SK-N-SH treated with all-trans-retinoic acid at 6 μM for 48 hours (cell line): ENCODE measurements around the gene P2RX2.

ENCODE experiments used
- ATAC-seq: fragments of 200-7000 bp; cut with Tn5 transposase; 3 replicates; pipeline ENCODE4 v1.9.1; 2020; ENCODE audit warnings: mild to moderate bottlenecking, moderate library complexity
- BACH2 ChIP-seq: fragments of 250-450 bp; sonication (Bioruptor Pico); IDR thresholded peaks from 2 replicates; pipeline ENCODE4 v1.9.0; 2021; ENCODE audit warnings: mild to moderate bottlenecking, borderline replicate concordance
- CSDC2 ChIP-seq: fragments of 250-450 bp; sonication (Bioruptor Pico); IDR thresholded peaks from 2 replicates; pipeline ENCODE4 v1.5.0; 2020; ENCODE audit warnings: mild to moderate bottlenecking, moderate library complexity
- ESRRG ChIP-seq: fragments of 250-450 bp; sonication (Bioruptor Pico); IDR thresholded peaks from 2 replicates; pipeline ENCODE4 v1.6.1; 2021; ENCODE audit warnings: mild to moderate bottlenecking
- GLIS3 ChIP-seq: fragments of 250-450 bp; sonication (Bioruptor Pico); IDR thresholded peaks from 2 replicates; pipeline ENCODE4 v1.5.0; 2020; ENCODE audit warnings: mild to moderate bottlenecking, moderate library complexity
- ISL1 ChIP-seq: fragments of 250-450 bp; sonication (Bioruptor Pico); IDR thresholded peaks from 2 replicates; pipeline ENCODE4 v2.1.2; 2022; ENCODE audit warnings: mild to moderate bottlenecking, moderate library complexity
- PPARA ChIP-seq: fragments of 250-450 bp; sonication (Bioruptor Pico); IDR thresholded peaks from 2 replicates; pipeline ENCODE4 v1.5.0; 2020; ENCODE audit warnings: mild to moderate bottlenecking, borderline replicate concordance
- RARB ChIP-seq: fragments of 250-450 bp; sonication (Bioruptor Pico); IDR thresholded peaks from 2 replicates; pipeline ENCODE4 v1.8.0; 2021; ENCODE audit warnings: mild to moderate bottlenecking, moderate library complexity
- SNAI2 ChIP-seq: fragments of 250-450 bp; sonication (Bioruptor Pico); IDR thresholded peaks from 2 replicates; pipeline ENCODE4 v1.5.0; 2020; ENCODE audit warnings: mild to moderate bottlenecking, moderate library complexity
- TCF4 ChIP-seq: fragments of 250-450 bp; sonication (Bioruptor Pico); IDR thresholded peaks from 2 replicates; pipeline ENCODE4 v1.8.0; 2021; ENCODE audit warnings: mild to moderate bottlenecking, moderate library complexity, borderline replicate concordance
- ZC3H10 ChIP-seq: fragments of 250-450 bp; sonication (Bioruptor Pico); IDR thresholded peaks from 2 replicates; pipeline ENCODE4 v1.5.1; 2021; ENCODE audit warnings: mild to moderate bottlenecking, moderate library complexity
- ZFP3 ChIP-seq: fragments of 250-450 bp; sonication (Bioruptor Pico); IDR thresholded peaks from 2 replicates; pipeline ENCODE4 v1.5.0; 2020; ENCODE audit warnings: mild to moderate bottlenecking, moderate library complexity
- ZNF70 ChIP-seq: fragments of 450-650 bp; formaldehyde crosslinking; IDR thresholded peaks from 2 replicates; pipeline ENCODE4 v1.5.0; 2020; ENCODE audit warnings: mild to moderate bottlenecking, moderate library complexity
- ZNF8 ChIP-seq: fragments of 450-650 bp; formaldehyde crosslinking; IDR thresholded peaks from 2 replicates; pipeline ENCODE4 v1.5.0; 2020; ENCODE audit warnings: mild to moderate bottlenecking, moderate library complexity
- TF ChIP-seq, protein P1 (sequence below): fragments of 250-450 bp; sonication (Bioruptor Pico); IDR thresholded peaks from 2 replicates; pipeline ENCODE4 v1.5.1; 2021; ENCODE audit warnings: mild to moderate bottlenecking, moderate library complexity
- TF ChIP-seq, protein P2 (sequence below): fragments of 250-450 bp; sonication (Bioruptor Pico); IDR thresholded peaks from 2 replicates; pipeline ENCODE4 v1.8.0; 2020; ENCODE audit warnings: mild to moderate bottlenecking, moderate library complexity, borderline replicate concordance
- TF ChIP-seq, protein P3 (sequence below): fragments of 250-450 bp; sonication (Bioruptor Pico); IDR thresholded peaks from 2 replicates; pipeline ENCODE4 v1.5.1; 2020; ENCODE audit warnings: low read depth, mild to moderate bottlenecking, moderate library complexity
- TF ChIP-seq, protein P4 (sequence below): fragments of 250-450 bp; sonication (Bioruptor Pico); IDR thresholded peaks from 2 replicates; pipeline ENCODE4 v1.5.0; 2020; ENCODE audit warnings: mild to moderate bottlenecking, moderate library complexity
- TF ChIP-seq, protein P5 (sequence below): fragments of 250-450 bp; sonication (Bioruptor Pico); IDR thresholded peaks from 2 replicates; pipeline ENCODE4 v1.8.0; 2021; ENCODE audit warnings: low read depth, mild to moderate bottlenecking, moderate library complexity, borderline replicate concordance

Gene P2RX2

DNA sequence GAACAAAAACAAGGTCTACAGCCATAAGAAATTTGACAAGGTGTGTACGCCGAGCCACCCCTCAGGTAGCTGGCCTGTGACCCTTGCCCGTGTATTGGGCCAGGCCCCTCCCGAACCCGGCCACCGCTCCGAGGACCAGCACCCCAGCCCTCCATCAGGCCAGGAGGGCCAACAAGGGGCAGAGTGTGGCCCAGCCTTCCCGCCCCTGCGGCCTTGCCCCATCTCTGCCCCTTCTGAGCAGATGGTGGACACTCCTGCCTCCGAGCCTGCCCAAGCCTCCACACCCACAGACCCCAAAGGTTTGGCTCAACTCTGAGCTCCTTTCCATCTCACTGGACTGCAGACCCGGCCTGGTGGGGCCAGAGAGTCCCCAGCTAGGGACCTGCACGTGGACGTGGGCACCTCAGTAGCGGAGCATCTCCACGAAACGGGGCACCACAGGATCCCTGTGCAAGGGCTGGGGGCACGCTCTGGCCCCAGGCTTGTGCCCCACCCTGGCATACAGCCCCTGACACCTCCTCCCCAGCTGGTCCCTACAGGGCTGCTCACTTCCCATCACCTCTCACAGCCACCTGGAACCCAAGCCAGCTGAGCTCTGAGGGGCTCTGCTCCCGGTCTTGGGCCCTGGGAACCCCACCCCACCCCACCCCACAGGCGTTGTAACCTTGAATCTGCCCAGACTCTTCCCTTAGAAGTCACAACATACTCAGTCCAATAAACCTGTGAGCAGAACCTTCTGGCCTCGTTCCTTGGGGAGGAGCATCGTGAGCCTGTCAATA is 3.3 kb downstream of the P2RX2 start:
- no peak for TF ChIP-seq ZFP3 (CRISPR knock-in tag)
- no peak for TF ChIP-seq RARB (CRISPR knock-in tag)
- TF ChIP-seq GLIS3 = no peak
- TF ChIP-seq, protein P1, sequence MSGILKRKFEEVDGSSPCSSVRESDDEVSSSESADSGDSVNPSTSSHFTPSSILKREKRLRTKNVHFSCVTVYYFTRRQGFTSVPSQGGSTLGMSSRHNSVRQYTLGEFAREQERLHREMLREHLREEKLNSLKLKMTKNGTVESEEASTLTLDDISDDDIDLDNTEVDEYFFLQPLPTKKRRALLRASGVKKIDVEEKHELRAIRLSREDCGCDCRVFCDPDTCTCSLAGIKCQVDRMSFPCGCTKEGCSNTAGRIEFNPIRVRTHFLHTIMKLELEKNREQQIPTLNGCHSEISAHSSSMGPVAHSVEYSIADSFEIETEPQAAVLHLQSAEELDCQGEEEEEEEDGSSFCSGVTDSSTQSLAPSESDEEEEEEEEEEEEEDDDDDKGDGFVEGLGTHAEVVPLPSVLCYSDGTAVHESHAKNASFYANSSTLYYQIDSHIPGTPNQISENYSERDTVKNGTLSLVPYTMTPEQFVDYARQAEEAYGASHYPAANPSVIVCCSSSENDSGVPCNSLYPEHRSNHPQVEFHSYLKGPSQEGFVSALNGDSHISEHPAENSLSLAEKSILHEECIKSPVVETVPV (CRISPR knock-in tag) = no peak
- TF ChIP-seq SNAI2 (CRISPR knock-in tag) = no peak
- TF ChIP-seq BACH2 (CRISPR knock-in tag) = no peak
- TF ChIP-seq, protein P2, sequence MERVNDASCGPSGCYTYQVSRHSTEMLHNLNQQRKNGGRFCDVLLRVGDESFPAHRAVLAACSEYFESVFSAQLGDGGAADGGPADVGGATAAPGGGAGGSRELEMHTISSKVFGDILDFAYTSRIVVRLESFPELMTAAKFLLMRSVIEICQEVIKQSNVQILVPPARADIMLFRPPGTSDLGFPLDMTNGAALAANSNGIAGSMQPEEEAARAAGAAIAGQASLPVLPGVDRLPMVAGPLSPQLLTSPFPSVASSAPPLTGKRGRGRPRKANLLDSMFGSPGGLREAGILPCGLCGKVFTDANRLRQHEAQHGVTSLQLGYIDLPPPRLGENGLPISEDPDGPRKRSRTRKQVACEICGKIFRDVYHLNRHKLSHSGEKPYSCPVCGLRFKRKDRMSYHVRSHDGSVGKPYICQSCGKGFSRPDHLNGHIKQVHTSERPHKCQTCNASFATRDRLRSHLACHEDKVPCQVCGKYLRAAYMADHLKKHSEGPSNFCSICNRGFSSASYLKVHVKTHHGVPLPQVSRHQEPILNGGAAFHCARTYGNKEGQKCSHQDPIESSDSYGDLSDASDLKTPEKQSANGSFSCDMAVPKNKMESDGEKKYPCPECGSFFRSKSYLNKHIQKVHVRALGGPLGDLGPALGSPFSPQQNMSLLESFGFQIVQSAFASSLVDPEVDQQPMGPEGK (CRISPR knock-in tag) = no peak
- TF ChIP-seq, protein P3, sequence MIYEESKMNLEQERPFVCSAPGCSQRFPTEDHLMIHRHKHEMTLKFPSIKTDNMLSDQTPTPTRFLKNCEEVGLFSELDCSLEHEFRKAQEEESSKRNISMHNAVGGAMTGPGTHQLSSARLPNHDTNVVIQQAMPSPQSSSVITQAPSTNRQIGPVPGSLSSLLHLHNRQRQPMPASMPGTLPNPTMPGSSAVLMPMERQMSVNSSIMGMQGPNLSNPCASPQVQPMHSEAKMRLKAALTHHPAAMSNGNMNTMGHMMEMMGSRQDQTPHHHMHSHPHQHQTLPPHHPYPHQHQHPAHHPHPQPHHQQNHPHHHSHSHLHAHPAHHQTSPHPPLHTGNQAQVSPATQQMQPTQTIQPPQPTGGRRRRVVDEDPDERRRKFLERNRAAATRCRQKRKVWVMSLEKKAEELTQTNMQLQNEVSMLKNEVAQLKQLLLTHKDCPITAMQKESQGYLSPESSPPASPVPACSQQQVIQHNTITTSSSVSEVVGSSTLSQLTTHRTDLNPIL (CRISPR knock-in tag) = no peak
- TF ChIP-seq ZNF70 (CRISPR knock-in tag) = no peak
- no peak for TF ChIP-seq ZNF8
- TF ChIP-seq CSDC2 (CRISPR knock-in tag) = no peak
- TF ChIP-seq, protein P4, sequence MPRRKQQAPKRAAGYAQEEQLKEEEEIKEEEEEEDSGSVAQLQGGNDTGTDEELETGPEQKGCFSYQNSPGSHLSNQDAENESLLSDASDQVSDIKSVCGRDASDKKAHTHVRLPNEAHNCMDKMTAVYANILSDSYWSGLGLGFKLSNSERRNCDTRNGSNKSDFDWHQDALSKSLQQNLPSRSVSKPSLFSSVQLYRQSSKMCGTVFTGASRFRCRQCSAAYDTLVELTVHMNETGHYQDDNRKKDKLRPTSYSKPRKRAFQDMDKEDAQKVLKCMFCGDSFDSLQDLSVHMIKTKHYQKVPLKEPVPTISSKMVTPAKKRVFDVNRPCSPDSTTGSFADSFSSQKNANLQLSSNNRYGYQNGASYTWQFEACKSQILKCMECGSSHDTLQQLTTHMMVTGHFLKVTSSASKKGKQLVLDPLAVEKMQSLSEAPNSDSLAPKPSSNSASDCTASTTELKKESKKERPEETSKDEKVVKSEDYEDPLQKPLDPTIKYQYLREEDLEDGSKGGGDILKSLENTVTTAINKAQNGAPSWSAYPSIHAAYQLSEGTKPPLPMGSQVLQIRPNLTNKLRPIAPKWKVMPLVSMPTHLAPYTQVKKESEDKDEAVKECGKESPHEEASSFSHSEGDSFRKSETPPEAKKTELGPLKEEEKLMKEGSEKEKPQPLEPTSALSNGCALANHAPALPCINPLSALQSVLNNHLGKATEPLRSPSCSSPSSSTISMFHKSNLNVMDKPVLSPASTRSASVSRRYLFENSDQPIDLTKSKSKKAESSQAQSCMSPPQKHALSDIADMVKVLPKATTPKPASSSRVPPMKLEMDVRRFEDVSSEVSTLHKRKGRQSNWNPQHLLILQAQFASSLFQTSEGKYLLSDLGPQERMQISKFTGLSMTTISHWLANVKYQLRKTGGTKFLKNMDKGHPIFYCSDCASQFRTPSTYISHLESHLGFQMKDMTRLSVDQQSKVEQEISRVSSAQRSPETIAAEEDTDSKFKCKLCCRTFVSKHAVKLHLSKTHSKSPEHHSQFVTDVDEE (CRISPR knock-in tag) = no peak
- no peak for ATAC-seq

DNA sequence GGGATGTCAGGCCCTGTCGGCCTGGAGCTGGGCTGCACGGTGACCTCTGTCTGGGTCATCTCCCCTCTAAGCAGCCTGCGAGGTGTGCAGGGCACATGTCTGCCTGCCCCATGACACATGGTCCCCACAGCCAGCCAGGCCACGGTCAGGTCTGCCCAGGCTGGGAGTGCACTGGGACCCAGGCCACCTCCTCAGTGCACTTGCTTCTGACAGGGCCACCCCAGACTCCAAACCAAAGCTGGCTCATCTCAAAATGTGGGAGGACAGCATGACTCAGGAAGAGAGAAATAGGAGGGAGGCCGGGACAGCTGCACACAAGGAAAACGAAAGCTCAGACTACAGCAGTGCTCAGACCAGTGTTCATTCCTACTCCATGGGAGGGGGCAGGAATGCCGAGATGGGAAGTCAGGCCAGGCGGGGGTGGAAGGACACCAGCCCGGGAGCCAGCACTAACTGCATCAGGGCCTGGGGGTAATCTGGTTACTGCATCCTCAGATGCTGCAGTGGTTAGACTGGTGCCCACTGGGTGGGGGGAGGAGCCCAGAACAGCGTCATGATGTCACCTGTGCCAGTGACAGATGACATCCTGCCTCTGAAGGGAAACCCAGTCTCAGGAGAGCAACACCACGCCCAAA is 4.0 kb downstream of the P2RX2 start:
- no peak for TF ChIP-seq PPARA (CRISPR knock-in tag)
- TF ChIP-seq TCF4 = no peak
- no peak for TF ChIP-seq ISL1 (CRISPR knock-in tag)
- TF ChIP-seq, protein P2 (CRISPR knock-in tag) = no peak
- TF ChIP-seq ZFP3 (CRISPR knock-in tag) = no peak
- TF ChIP-seq ZC3H10 (CRISPR knock-in tag) = no peak
- TF ChIP-seq, protein P4 (CRISPR knock-in tag) = no peak
- TF ChIP-seq, protein P1 (CRISPR knock-in tag) = no peak
- TF ChIP-seq ESRRG (CRISPR knock-in tag) = no peak
- TF ChIP-seq, protein P5, sequence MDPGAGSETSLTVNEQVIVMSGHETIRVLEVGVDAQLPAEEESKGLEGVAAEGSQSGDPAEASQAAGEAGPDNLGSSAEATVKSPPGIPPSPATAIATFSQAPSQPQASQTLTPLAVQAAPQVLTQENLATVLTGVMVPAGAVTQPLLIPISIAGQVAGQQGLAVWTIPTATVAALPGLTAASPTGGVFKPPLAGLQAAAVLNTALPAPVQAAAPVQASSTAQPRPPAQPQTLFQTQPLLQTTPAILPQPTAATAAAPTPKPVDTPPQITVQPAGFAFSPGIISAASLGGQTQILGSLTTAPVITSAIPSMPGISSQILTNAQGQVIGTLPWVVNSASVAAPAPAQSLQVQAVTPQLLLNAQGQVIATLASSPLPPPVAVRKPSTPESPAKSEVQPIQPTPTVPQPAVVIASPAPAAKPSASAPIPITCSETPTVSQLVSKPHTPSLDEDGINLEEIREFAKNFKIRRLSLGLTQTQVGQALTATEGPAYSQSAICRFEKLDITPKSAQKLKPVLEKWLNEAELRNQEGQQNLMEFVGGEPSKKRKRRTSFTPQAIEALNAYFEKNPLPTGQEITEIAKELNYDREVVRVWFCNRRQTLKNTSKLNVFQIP = no peak
- TF ChIP-seq RARB (CRISPR knock-in tag) = no peak
- peak; percentile 58 for ATAC-seq
